KMS-11 (cell line): ENCODE measurements around the gene EML6.

Experiments
- H2AFZ ChIP-seq: fragments of 200-600 bp; sonication (generic); 2 replicates; pipeline ENCODE4 v1.6.1; 2016; ENCODE audit warnings: antibody characterized with exemption, mixed run types, low read depth
- H3K27ac ChIP-seq: fragments of 200-600 bp; sonication (generic); 2 replicates; pipeline ENCODE4 v1.6.1; 2016; ENCODE audit warnings: mild to moderate bottlenecking, mixed run types
- H3K27me3 ChIP-seq: fragments of 200-600 bp; sonication (generic); 2 replicates; pipeline ENCODE4 v1.6.1; 2017; ENCODE audit warnings: mild to moderate bottlenecking, low read depth, mixed run types, moderate library complexity; ENCODE audit not compliant: insufficient read depth
- H3K36me3 ChIP-seq: fragments of 200-600 bp; sonication (generic); 2 replicates; pipeline ENCODE4 v1.6.1; 2017; ENCODE audit warnings: mild to moderate bottlenecking, mixed run types; ENCODE audit not compliant: insufficient read depth
- H3K4me1 ChIP-seq: fragments of 200-600 bp; sonication (generic); 2 replicates; pipeline ENCODE4 v1.6.1; 2016; ENCODE audit warnings: mild to moderate bottlenecking, low read depth, mixed run types; ENCODE audit not compliant: poor library complexity, severe bottlenecking
- H3K4me2 ChIP-seq: fragments of 200-600 bp; sonication (generic); 2 replicates; pipeline ENCODE4 v1.7.0; 2016; ENCODE audit warnings: mild to moderate bottlenecking, mixed run types
- H3K4me3 ChIP-seq: fragments of 200-600 bp; sonication (generic); IDR thresholded peaks from 2 replicates; pipeline ENCODE4 v1.6.1; 2017; ENCODE audit warnings: low read depth, low read length, mixed read lengths; ENCODE audit not compliant: insufficient read depth
- H3K79me2 ChIP-seq: fragments of 200-600 bp; sonication (generic); 2 replicates; pipeline ENCODE4 v1.6.1; 2016; ENCODE audit warnings: low read depth, mixed run types; ENCODE audit not compliant: insufficient read depth
- H3K9ac ChIP-seq: fragments of 200-600 bp; sonication (generic); 2 replicates; pipeline ENCODE4 v1.6.1; 2016; ENCODE audit warnings: mild to moderate bottlenecking, mixed run types
- H4K20me1 ChIP-seq: fragments of 200-600 bp; sonication (generic); 2 replicates; pipeline ENCODE4 v1.6.1; 2016; ENCODE audit warnings: mild to moderate bottlenecking, mixed run types; ENCODE audit not compliant: insufficient read depth
- CTCF ChIP-seq: fragments of 200-600 bp; sonication (generic); conservative IDR thresholded peaks from 2 replicates; pipeline ENCODE4 v1.6.1; 2017; ENCODE audit warnings: low read depth, mild to moderate bottlenecking, antibody characterized with exemption, low read length, moderate library complexity, mixed read lengths

The EML6 gene

GRCh38 chr2:54957321-54957999 is 234.0 kb downstream of the EML6 start:
- Histone ChIP-seq H3K27ac (no peak overlapping the region), H2AFZ (no peak overlapping the region), H3K79me2 (no peaks in the 10 kb centered on the region), H3K4me3 (no peak overlapping the region), H3K9ac (no peak overlapping the region), H3K27me3 (no peaks in the 10 kb centered on the region), H3K4me1 (peaks cover 5% of the 10 kb centered on the region), H4K20me1 (no peaks in the 10 kb centered on the region), H3K36me3 (no peaks in the 10 kb centered on the region), H3K4me2 (no peak overlapping the region)
- no peak for TF ChIP-seq CTCF

- Histone ChIP-seq H2AFZ (no peak overlapping the region), H3K36me3 (no peaks in the 10 kb centered on the region), H3K27ac (no peak overlapping the region)
Observed at GRCh38 chr2:54958717-54959371, 235.4 kb downstream of the EML6 start.

GRCh38 chr2:54960164-54960563 is 236.7 kb downstream of the EML6 start:
- no peak overlapping the region for H3K4me3 ChIP-seq
- no peak for TF ChIP-seq CTCF
- H2AFZ ChIP-seq: no peak overlapping the region
- H3K4me2 ChIP-seq: no peak overlapping the region
- H3K36me3 ChIP-seq: no peaks in the 10 kb centered on the region
- no peak overlapping the region for H3K9ac ChIP-seq
- H3K79me2 ChIP-seq: no peaks in the 10 kb centered on the region
- H4K20me1 ChIP-seq: no peaks in the 10 kb centered on the region
- H3K27me3 ChIP-seq: no peaks in the 10 kb centered on the region
- peaks cover 5% of the 10 kb centered on the region for H3K4me1 ChIP-seq
- H3K27ac ChIP-seq: no peak overlapping the region

More at GRCh38 chr2:54958717-54959371, 235.4 kb downstream of the EML6 start:
- no peak overlapping the region for H3K4me2 ChIP-seq
- no peaks in the 10 kb centered on the region for H3K27me3 ChIP-seq
- H3K4me1 ChIP-seq: peaks cover 5% of the 10 kb centered on the region
- no peak overlapping the region for H3K4me3 ChIP-seq
- H3K9ac ChIP-seq: no peak overlapping the region
- H3K79me2 ChIP-seq: no peaks in the 10 kb centered on the region
- no peaks in the 10 kb centered on the region for H4K20me1 ChIP-seq
- TF ChIP-seq CTCF: no peak

- Histone ChIP-seq H3K9ac (no peak overlapping the region), H3K27me3 (no peaks in the 10 kb centered on the region), H3K4me2 (no peak overlapping the region), H4K20me1 (no peaks in the 10 kb centered on the region), H3K27ac (no peak overlapping the region), H3K79me2 (no peaks in the 10 kb centered on the region), H3K4me1 (peaks cover 12% of the 10 kb centered on the region), H2AFZ (no peak overlapping the region), H3K4me3 (no peak overlapping the region), H3K36me3 (no peaks in the 10 kb centered on the region)
- no peak for TF ChIP-seq CTCF
Observed at GRCh38 chr2:54962511-54962910, 239.0 kb downstream of the EML6 start.
